Measurements from ENCODE around the gene MRPL9. TPM values are rescaled to one million over a fixed set of nuclear protein-coding genes. Genes with fewer than 3 reads are reported as not detected.

MRPL9 gene
- total RNA-seq, 1 donor from 2014 or later, result 75.0 TPM

- no peak overlapping the region for H3K27ac Mint-ChIP-seq (ENCODE audit: unreplicated experiment)
- no peak for DNase-seq
- no peaks in the 10 kb centered on the region for H3K36me3 Mint-ChIP-seq (ENCODE audit: unreplicated experiment)
- no peaks in the 10 kb centered on the region for H3K9me3 Mint-ChIP-seq (ENCODE audit: unreplicated experiment)
- H3K4me1 Mint-ChIP-seq (ENCODE audit: low read depth, unreplicated experiment), result peaks cover 8% of the 10 kb centered on the region
- peaks cover 5% of the 10 kb centered on the region for H3K27me3 Mint-ChIP-seq (ENCODE audit: unreplicated experiment)
- H3K4me3 Mint-ChIP-seq (ENCODE audit: unreplicated experiment), result no peak overlapping the region
- TF ChIP-seq CTCF (IDR thresholded peaks at IDR 0.05; ENCODE audit: partially characterized antibody, unreplicated experiment), result no peak
Observed at GRCh38 chr1:151807766-151808165, 44.5 kb upstream of the MRPL9 start.

- no peak overlapping the region for H3K4me3 Mint-ChIP-seq (ENCODE audit: unreplicated experiment)
- TF ChIP-seq CTCF (IDR thresholded peaks at IDR 0.05; ENCODE audit: partially characterized antibody, unreplicated experiment), result no peak
- no peak overlapping the region for H3K27ac Mint-ChIP-seq (ENCODE audit: unreplicated experiment)
- H3K36me3 Mint-ChIP-seq (ENCODE audit: unreplicated experiment), result no peaks in the 10 kb centered on the region
- no peaks in the 10 kb centered on the region for H3K9me3 Mint-ChIP-seq (ENCODE audit: unreplicated experiment)
- peaks cover 5% of the 10 kb centered on the region for H3K27me3 Mint-ChIP-seq (ENCODE audit: unreplicated experiment)
- no peak for DNase-seq
- H3K4me1 Mint-ChIP-seq (ENCODE audit: low read depth, unreplicated experiment), result peaks cover 8% of the 10 kb centered on the region
Observed at GRCh38 chr1:151807131-151807530, 43.8 kb upstream of the MRPL9 start.

- Mint-ChIP-seq H3K27ac (ENCODE audit: unreplicated experiment) (no peak overlapping the region), H3K9me3 (ENCODE audit: unreplicated experiment) (no peaks in the 10 kb centered on the region), H3K4me3 (ENCODE audit: unreplicated experiment) (no peak overlapping the region), H3K36me3 (ENCODE audit: unreplicated experiment) (no peaks in the 10 kb centered on the region), H3K27me3 (ENCODE audit: unreplicated experiment) (peaks cover 8% of the 10 kb centered on the region), H3K4me1 (ENCODE audit: low read depth, unreplicated experiment) (peaks cover 4% of the 10 kb centered on the region)
- no peak for TF ChIP-seq CTCF (IDR thresholded peaks at IDR 0.05; ENCODE audit: partially characterized antibody, unreplicated experiment)
- no peak for DNase-seq
Observed at GRCh38 chr1:151806170-151806569, 42.9 kb upstream of the MRPL9 start.

- Mint-ChIP-seq H3K9me3 (ENCODE audit: unreplicated experiment) (no peaks in the 10 kb centered on the region), H3K4me1 (ENCODE audit: low read depth, unreplicated experiment) (no peaks in the 10 kb centered on the region), H3K4me3 (ENCODE audit: unreplicated experiment) (no peak within 1 kb of the TSS), H3K27me3 (ENCODE audit: unreplicated experiment) (peaks cover 8% of the 10 kb centered on the region), H3K27ac (ENCODE audit: unreplicated experiment) (no peak within 1 kb of the TSS), H3K36me3 (ENCODE audit: unreplicated experiment) (peaks cover under 1% of the 10 kb centered on the region)
- no peak for DNase-seq
- no peak for TF ChIP-seq CTCF (IDR thresholded peaks at IDR 0.05; ENCODE audit: partially characterized antibody, unreplicated experiment)
Observed at GRCh38 chr1:151805066-151805820, 41.9 kb upstream of the MRPL9 start, which contains the start of gene LINGO4. LINGO4 (minus strand) TSS chr1:151805419; CDS start chr1:151802704, 2,715 bp downstream.

GRCh38 chr1:151803915-151804314, 40.6 kb upstream of the MRPL9 start:
- Mint-ChIP-seq H3K9me3 (ENCODE audit: unreplicated experiment) (peaks cover 2% of the 10 kb centered on the region), H3K27me3 (ENCODE audit: unreplicated experiment) (peaks cover 15% of the 10 kb centered on the region), H3K4me1 (ENCODE audit: low read depth, unreplicated experiment) (peaks cover 2% of the 10 kb centered on the region), H3K4me3 (ENCODE audit: unreplicated experiment) (no peak overlapping the region), H3K36me3 (ENCODE audit: unreplicated experiment) (peaks cover 7% of the 10 kb centered on the region), H3K27ac (ENCODE audit: unreplicated experiment) (no peak overlapping the region)
- TF ChIP-seq CTCF (IDR thresholded peaks at IDR 0.05; ENCODE audit: partially characterized antibody, unreplicated experiment), result no peak
- no peak for DNase-seq
